ENCODE measurements around the gene F11R. TPM values are rescaled to one million over a fixed set of nuclear protein-coding genes. Genes with fewer than 3 reads are reported as not detected.
"Not testable (repeated sequence)": the region's sequence is repeated elsewhere in the genome, so short reads cannot be mapped to it uniquely, and the experiment has no call there.

Gene F11R
- total and polyA plus RNA-seq, 8 donors, result 76.9 to 164 (median 100) TPM

GRCh38 chr1:161017756-161018630, 3.0 kb downstream of the F11R start:
- H3K36me3 ChIP-seq, result no peaks in the 10 kb centered on the region
- H3K4me1 ChIP-seq, result peaks cover 19 to 74% of the 10 kb centered on the region in 2 donors
- ATAC-seq (peak; percentile 0), DNase-seq (no peak)
- TF ChIP-seq, protein P1, sequence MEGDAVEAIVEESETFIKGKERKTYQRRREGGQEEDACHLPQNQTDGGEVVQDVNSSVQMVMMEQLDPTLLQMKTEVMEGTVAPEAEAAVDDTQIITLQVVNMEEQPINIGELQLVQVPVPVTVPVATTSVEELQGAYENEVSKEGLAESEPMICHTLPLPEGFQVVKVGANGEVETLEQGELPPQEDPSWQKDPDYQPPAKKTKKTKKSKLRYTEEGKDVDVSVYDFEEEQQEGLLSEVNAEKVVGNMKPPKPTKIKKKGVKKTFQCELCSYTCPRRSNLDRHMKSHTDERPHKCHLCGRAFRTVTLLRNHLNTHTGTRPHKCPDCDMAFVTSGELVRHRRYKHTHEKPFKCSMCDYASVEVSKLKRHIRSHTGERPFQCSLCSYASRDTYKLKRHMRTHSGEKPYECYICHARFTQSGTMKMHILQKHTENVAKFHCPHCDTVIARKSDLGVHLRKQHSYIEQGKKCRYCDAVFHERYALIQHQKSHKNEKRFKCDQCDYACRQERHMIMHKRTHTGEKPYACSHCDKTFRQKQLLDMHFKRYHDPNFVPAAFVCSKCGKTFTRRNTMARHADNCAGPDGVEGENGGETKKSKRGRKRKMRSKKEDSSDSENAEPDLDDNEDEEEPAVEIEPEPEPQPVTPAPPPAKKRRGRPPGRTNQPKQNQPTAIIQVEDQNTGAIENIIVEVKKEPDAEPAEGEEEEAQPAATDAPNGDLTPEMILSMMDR (IDR thresholded peaks at IDR 0.05), result no peak
- H3K27ac ChIP-seq, result peak overlapping the region; percentile 58 to 93
- no peaks in the 10 kb centered on the region for H3K9me3 ChIP-seq
- intact Hi-C loops (cut with DNase I), result no loop called here
- no peaks in the 10 kb centered on the region for H3K27me3 ChIP-seq
- peak overlapping the region in 1 of 2 donors; percentile 93 for H3K4me3 ChIP-seq

- H3K9me3 ChIP-seq; H3K27me3 ChIP-seq; H3K4me3 ChIP-seq; DNase-seq; intact Hi-C loops (cut with DNase I); ATAC-seq; H3K36me3 ChIP-seq: not testable (repeated sequence)
- Histone ChIP-seq H3K27ac (peak overlapping the region; percentile 58 to 93), H3K4me1 (peaks cover 24 to 82% of the 10 kb centered on the region in 2 donors)
Measured at GRCh38 chr1:161017181-161017580, 3.8 kb downstream of the F11R start.

- intact Hi-C loops (cut with DNase I); H3K9me3 ChIP-seq; H3K36me3 ChIP-seq; H3K4me3 ChIP-seq; DNase-seq; H3K27me3 ChIP-seq: not testable (repeated sequence)
- Histone ChIP-seq H3K4me1 (peaks cover 24 to 87% of the 10 kb centered on the region in 2 donors), H3K27ac (peak overlapping the region; percentile 62 to 93)
- peak; percentile 5 for ATAC-seq
Measured at GRCh38 chr1:161016683-161017082, 4.3 kb downstream of the F11R start.

GRCh38 chr1:161013488-161014230, 7.3 kb downstream of the F11R start:
- peak overlapping the region in 1 of 2 donors; percentile 25 for H3K4me3 ChIP-seq
- no peaks in the 10 kb centered on the region for H3K9me3 ChIP-seq
- TF ChIP-seq, protein P1 (IDR thresholded peaks at IDR 0.05), result no peak
- H3K27ac ChIP-seq, result peak overlapping the region; percentile 91 to 93
- peaks cover 19 to 91% of the 10 kb centered on the region in 2 donors for H3K4me1 ChIP-seq
- intact Hi-C loops (cut with DNase I), result no loop called here
- H3K27me3 ChIP-seq, result no peaks in the 10 kb centered on the region
- peak; percentile 78 to 92 (median 92) for DNase-seq
- peak; percentile 81 for ATAC-seq
- no peaks in the 10 kb centered on the region for H3K36me3 ChIP-seq

- Histone ChIP-seq H3K4me3 (peak overlapping the region in 1 of 2 donors; percentile 25), H3K27me3 (no peaks in the 10 kb centered on the region), H3K9me3 (no peaks in the 10 kb centered on the region), H3K4me1 (peaks cover 16 to 89% of the 10 kb centered on the region in 2 donors), H3K27ac (peak overlapping the region; percentile 91 to 93), H3K36me3 (no peaks in the 10 kb centered on the region)
- DNase-seq (peak in 1 of 4 donors; percentile 44), ATAC-seq (peak; percentile 11)
- TF ChIP-seq, protein P1 (IDR thresholded peaks at IDR 0.05), result no peak
- intact Hi-C loops (cut with DNase I), result no loop called here
Measured at GRCh38 chr1:161013131-161013487, 7.8 kb downstream of the F11R start.

DNA sequence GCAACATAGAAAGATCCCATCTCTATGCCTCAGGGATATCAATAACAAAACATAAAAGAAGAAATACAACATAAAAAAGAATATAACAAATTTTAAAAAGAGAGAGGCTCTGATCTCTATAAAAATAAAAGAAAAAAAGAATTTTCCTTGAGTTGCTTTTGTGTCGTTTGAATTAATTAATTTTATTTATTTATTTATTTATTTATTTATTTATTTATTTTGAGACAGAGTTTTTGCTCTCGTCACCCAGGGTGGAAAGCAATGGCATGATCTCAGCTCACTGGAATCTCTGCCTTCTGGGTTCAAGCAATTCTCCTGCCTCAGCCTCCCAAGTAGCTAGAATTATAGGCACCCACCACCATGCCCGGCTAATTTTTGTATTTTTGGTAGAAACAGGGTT, 8.5 kb downstream of the F11R start:
- H3K27me3 ChIP-seq, result no peaks in the 10 kb centered on the region
- no peak overlapping the region for H3K4me3 ChIP-seq
- TF ChIP-seq, protein P1 (IDR thresholded peaks at IDR 0.05), result no peak
- DNase-seq (no peak), ATAC-seq (no peak)
- no peaks in the 10 kb centered on the region for H3K9me3 ChIP-seq
- intact Hi-C loops (cut with DNase I), result no loop called here
- peak overlapping the region; percentile 91 to 93 for H3K27ac ChIP-seq
- H3K4me1 ChIP-seq, result peaks cover 16 to 88% of the 10 kb centered on the region in 2 donors
- H3K36me3 ChIP-seq, result no peaks in the 10 kb centered on the region

Measured in left lung (tissue), 10 donors.